H1 (cell line): ENCODE measurements around the gene PRR3. TPM values are rescaled to one million over a fixed set of nuclear protein-coding genes. Genes with fewer than 3 reads are reported as not detected.

Experiments used
- CTCF ChIA-PET: fragments of 300-600 bp; sonication (Branson Sonifier 250); formaldehyde crosslinking; loops from one replicate; lab custom pipeline; 2021; ENCODE audit not compliant: partially characterized antibody; lab: Charles Lee
- POLR2A ChIA-PET: fragments of 300-600 bp; sonication (Branson Sonifier 250); formaldehyde crosslinking; loops from one replicate; lab custom pipeline; 2021; ENCODE audit warnings: inconsistent platforms; ENCODE audit not compliant: partially characterized antibody; lab: Charles Lee
- DNase-seq, 2 experiments: peaks; one replicate each; pipeline versions ENCODE4 v3.0.0 to v3.0.0-alpha.2; 2010 to 2022; ENCODE audit warnings: low spot score in 2 of 2, low read depth in 1 of 2, mixed read lengths in 1 of 2
- FAIRE-seq: peaks from 2 replicates; lab custom pipeline; 2011; peaks lifted over from hg19 to GRCh38; lab: Jason Lieb, UNC
- H2AFZ ChIP-seq: 2 replicates; pipeline ENCODE4 v1.8.1; 2012; ENCODE audit warnings: low read length, inconsistent platforms
- H2AK5ac ChIP-seq: 2 replicates; pipeline ENCODE4 v1.6.1; 2013; ENCODE audit warnings: low read depth, low read length
- H2BK120ac ChIP-seq: replicated peaks from 2 replicates; pipeline ENCODE3; 2013; ENCODE audit warnings: low read depth, low read length, inconsistent platforms
- H2BK12ac ChIP-seq: 2 replicates; pipeline ENCODE4 v1.6.1; 2013; ENCODE audit warnings: low read depth, low read length
- H2BK15ac ChIP-seq: 2 replicates; pipeline ENCODE4 v1.6.1; 2013; ENCODE audit warnings: low read length
- H2BK20ac ChIP-seq: 2 replicates; pipeline ENCODE4 v1.6.1; 2013; ENCODE audit warnings: low read length
- H2BK5ac ChIP-seq: 2 replicates; pipeline ENCODE4 v1.6.1; 2013; ENCODE audit warnings: low read depth, low read length
- H3K14ac ChIP-seq: 2 replicates; pipeline ENCODE4 v1.6.1; 2013; ENCODE audit warnings: inconsistent platforms; ENCODE audit not compliant: insufficient read length
- H3K18ac ChIP-seq: 2 replicates; pipeline ENCODE4 v1.6.1; 2013; ENCODE audit warnings: low read length; ENCODE audit errors: extremely low read depth
- H3K23ac ChIP-seq: 2 replicates; pipeline ENCODE4 v1.6.1; 2013; ENCODE audit warnings: inconsistent platforms; ENCODE audit not compliant: insufficient read length
- H3K23me2 ChIP-seq: 2 replicates; pipeline ENCODE4 v1.6.1; 2013; ENCODE audit warnings: low read depth, low read length
- H3K27ac ChIP-seq: 2 replicates; pipeline ENCODE4 v1.6.1; 2011; ENCODE audit warnings: low read depth, low read length, inconsistent platforms
- H3K27me3 ChIP-seq, 4 experiments: replicated peaks in 1 of 4; 1 replicate in 1 of 4; 2 replicates in 3 of 4; pipeline versions ENCODE4 v1.6.1 to v1.8.1; 2011 to 2013; ENCODE audit warnings: low read length in 3 of 4, mild to moderate bottlenecking in 3 of 4, inconsistent platforms in 2 of 4, mixed read lengths in 2 of 4, moderate library complexity in 1 of 4; ENCODE audit not compliant: control insufficient read depth in 3 of 4, insufficient read depth in 3 of 4; ENCODE audit errors: extremely low read depth in 1 of 4
- H3K36me3 ChIP-seq, 4 experiments: 2 replicates each; pipeline versions ENCODE4 v1.6.1 to v1.8.1; 2011 to 2013; ENCODE audit warnings: mild to moderate bottlenecking in 4 of 4, low read length in 3 of 4, moderate library complexity in 2 of 4, control low read depth in 1 of 4, inconsistent platforms in 1 of 4; ENCODE audit not compliant: insufficient read depth in 4 of 4, control insufficient read depth in 2 of 4
- H3K4ac ChIP-seq: replicated peaks from 2 replicates; pipeline ENCODE3; 2013; ENCODE audit warnings: low read length, low read depth, mixed read lengths, inconsistent platforms; ENCODE audit not compliant: insufficient read length
- H3K4me1 ChIP-seq, 4 experiments: replicated peaks in 1 of 4; 1 replicate in 1 of 4; 2 replicates in 3 of 4; pipeline versions ENCODE4 v1.6.1 to v1.8.1; 2011 to 2013; ENCODE audit warnings: low read length in 3 of 4, inconsistent platforms in 2 of 4, mixed read lengths in 1 of 4; ENCODE audit not compliant: insufficient read depth in 4 of 4, control insufficient read depth in 3 of 4
- H3K4me2 ChIP-seq, 2 experiments: 2 replicates each; pipeline versions ENCODE4 v1.6.1 to v1.8.1; 2011 to 2013; ENCODE audit warnings: low read depth in 2 of 2, low read length in 2 of 2, control low read depth in 1 of 2, inconsistent platforms in 1 of 2, mild to moderate bottlenecking in 1 of 2; ENCODE audit not compliant: insufficient read depth in 1 of 2
- H3K4me3 ChIP-seq, 4 experiments: fragments of 200-600, 300-600 bp in 1 of 4; sonication (generic), shearing (Covaris generic), sonication (Bioruptor Twin) in 1 of 4; 2 replicates each; pipeline versions ENCODE4 v1.5.1 to v1.8.1; 2011 to 2016; ENCODE audit warnings: low read length in 4 of 4, low read depth in 3 of 4, control low read depth in 2 of 4, inconsistent platforms in 2 of 4, mild to moderate bottlenecking in 2 of 4, mixed read lengths in 1 of 4, moderate library complexity in 1 of 4; ENCODE audit not compliant: insufficient read depth in 2 of 4; ENCODE audit errors: extremely low read depth in 1 of 4
- H3K56ac ChIP-seq: replicated peaks from 2 replicates; pipeline ENCODE3; 2013; ENCODE audit warnings: low read depth, mild to moderate bottlenecking, mixed read lengths, low read length, inconsistent platforms; ENCODE audit not compliant: insufficient read length
- H3K79me1 ChIP-seq: 2 replicates; pipeline ENCODE4 v1.6.1; 2013; ENCODE audit warnings: low read depth, low read length, control low read depth
- H3K79me2 ChIP-seq, 2 experiments: 2 replicates each; pipeline versions ENCODE4 v1.6.1 to v1.8.1; 2012 to 2013; ENCODE audit warnings: low read length in 2 of 2, mild to moderate bottlenecking in 2 of 2, inconsistent platforms in 1 of 2; ENCODE audit not compliant: insufficient read depth in 2 of 2, control insufficient read depth in 1 of 2
- H3K9ac ChIP-seq, 4 experiments: replicated peaks in 1 of 4; 1 replicate in 1 of 4; 2 replicates in 3 of 4; pipeline versions ENCODE4 v1.6.1 to v1.8.1; 2011 to 2013; ENCODE audit warnings: low read depth in 3 of 4, low read length in 3 of 4, control low read depth in 2 of 4, mild to moderate bottlenecking in 2 of 4, moderate library complexity in 2 of 4, inconsistent platforms in 1 of 4; ENCODE audit errors: extremely low read depth in 1 of 4
- H3K9me3 ChIP-seq, 2 experiments: 2 replicates each; pipeline versions ENCODE4 v1.6.1 to v1.8.1; 2012 to 2013; ENCODE audit warnings: mild to moderate bottlenecking in 2 of 2, moderate library complexity in 2 of 2, control low read depth in 1 of 2, inconsistent platforms in 1 of 2, low read depth in 1 of 2, low read length in 1 of 2, mixed read lengths in 1 of 2; ENCODE audit not compliant: insufficient read depth in 2 of 2
- H4K20me1 ChIP-seq, 2 experiments: replicated peaks in 1 of 2; 2 replicates each; pipeline versions ENCODE3 to v1.8.1; 2011 to 2013; ENCODE audit warnings: inconsistent platforms in 2 of 2, low read length in 2 of 2, mild to moderate bottlenecking in 1 of 2; ENCODE audit not compliant: insufficient read depth in 2 of 2, control insufficient read depth in 1 of 2
- H4K5ac ChIP-seq: 2 replicates; pipeline ENCODE4 v1.6.1; 2013; ENCODE audit warnings: low read length, low read depth, mixed read lengths, inconsistent platforms; ENCODE audit not compliant: insufficient read length
- H4K8ac ChIP-seq: 2 replicates; pipeline ENCODE4 v1.8.0; 2013; ENCODE audit warnings: mild to moderate bottlenecking, moderate library complexity, low read length, inconsistent platforms; ENCODE audit not compliant: insufficient read depth; ENCODE audit errors: extremely low read depth
- H4K91ac ChIP-seq: replicated peaks from 2 replicates; pipeline ENCODE3; 2013; ENCODE audit warnings: low read length, mixed read lengths, inconsistent platforms; ENCODE audit not compliant: insufficient read length
- ATF3 ChIP-seq: IDR thresholded peaks from 2 replicates; pipeline ENCODE4 v1.6.1; 2011; ENCODE audit warnings: low read depth, mild to moderate bottlenecking, low read length; ENCODE audit not compliant: insufficient read depth
- CREB1 ChIP-seq: IDR thresholded peaks from 2 replicates; pipeline ENCODE4 v1.6.1; 2012; ENCODE audit warnings: inconsistent platforms
- CTCF ChIP-seq, 3 experiments: IDR thresholded peaks; 1 replicate in 2 of 3; 2 replicates in 1 of 3; pipeline versions ENCODE4 v1.5.1 to v1.6.1; 2011; ENCODE audit warnings: low read length in 3 of 3, mild to moderate bottlenecking in 3 of 3, inconsistent platforms in 2 of 3, low read depth in 1 of 3, moderate library complexity in 1 of 3; ENCODE audit not compliant: insufficient read depth in 1 of 3; ENCODE audit errors: control extremely low read depth in 1 of 3
- HDAC6 ChIP-seq: IDR thresholded peaks from one replicate; pipeline ENCODE4 v1.7.1; 2012; ENCODE audit warnings: low read depth, mild to moderate bottlenecking, inconsistent platforms, low read length, moderate library complexity
- RAD21 ChIP-seq, 2 experiments: IDR thresholded peaks in 1 of 2; conservative IDR thresholded peaks in 1 of 2; 2 replicates each; pipeline ENCODE4 v1.6.1; 2011; ENCODE audit warnings: low read depth in 2 of 2, low read length in 2 of 2, improper control_type of control experiment in 1 of 2, inconsistent platforms in 1 of 2, mild to moderate bottlenecking in 1 of 2, moderate library complexity in 1 of 2
- SIRT6 ChIP-seq: IDR thresholded peaks from one replicate; pipeline ENCODE4 v1.7.1; 2012; ENCODE audit warnings: low read length, inconsistent platforms
- USF2 ChIP-seq: IDR thresholded peaks from 2 replicates; pipeline ENCODE4 v1.6.1; 2011; ENCODE audit warnings: low read length, improper control_type of control experiment
- WGBS, 2 experiments: shearing (Covaris generic) in 1 of 2; methylation state at CpG; one replicate each; pipeline versions ENCODE4 v1.1.6 to v1.1.7; 2013 to 2015; ENCODE audit warnings: low lambda C conversion rate in 2 of 2, mixed read lengths in 2 of 2, inconsistent platforms in 1 of 2, low coverage in 1 of 2, missing lambda C conversion rate in 1 of 2; ENCODE audit not compliant: insufficient replicate concordance in 2 of 2, insufficient coverage in 1 of 2, insufficient read length in 1 of 2; ENCODE audit errors: extremely low coverage in 1 of 2, missing lambda C conversion rate in 1 of 2; 5-methylcytosine and 5-hydroxymethylcytosine counted together
- polyA plus RNA-seq, 7 experiments: library from polyadenylated mRNA; depleted of rRNA in 3 of 7; stranded (reverse) in 5 of 7; unstranded in 2 of 7; fragments of >200 nt in 5 of 7; fragments of 200-250 nt in 2 of 7; gene quantifications; 1 replicate in 5 of 7; 2 replicates in 1 of 7; 4 replicates in 1 of 7; pipeline versions ENCODE4 v1.2.1 to v1.2.3, GENCODE V29; 2011 to 2013; ENCODE audit warnings: missing spikeins in 2 of 7, mixed read lengths in 2 of 7
- total RNA-seq: library from RNA; stranded (reverse); fragmentation: NEBNext Ultra II Directional; extraction: Animal tissue kit (Norgen Biotek cat#: 25700); gene quantifications from 2 replicates; pipeline ENCODE4 v1.2.1, GENCODE V29; 2021

PRR3 gene
- total and polyA plus RNA-seq, 2 of the 8 experiments (the other 6 are each of a cell fraction or from before 2014, with no cell fraction given): 10.5 to 24.2 TPM

GRCh38 chr6:30543821-30544220 is 13.3 kb upstream of the PRR3 start:
- Histone ChIP-seq H2BK15ac (no peak overlapping the region), H4K20me1 (peaks cover 2% of the 10 kb centered on the region in 2 experiments), H3K23ac (no peak overlapping the region), H3K4me1 (no peaks in the 10 kb centered on the region), H3K79me2 (no peaks in the 10 kb centered on the region), H3K27me3 (no peaks in the 10 kb centered on the region), H4K5ac (no peak overlapping the region), H3K9ac (no peak overlapping the region), H3K27ac (no peak overlapping the region), H3K56ac (no peak overlapping the region), H2BK5ac (no peak overlapping the region), H2BK12ac (no peak overlapping the region), H3K18ac (no peak overlapping the region), H3K36me3 (peaks cover 5 to 15% (median 8%) of the 10 kb centered on the region in 4 experiments; a peak in 6 of 8 replicates), H3K79me1 (no peaks in the 10 kb centered on the region), H3K4ac (no peak overlapping the region), H3K4me2 (no peak overlapping the region), H2AK5ac (no peak overlapping the region), H3K4me3 (no peak overlapping the region), H4K8ac (no peak overlapping the region), H3K14ac (no peak overlapping the region)
- ChIA-PET CTCF (interaction anchor here (0.7 to 20.8 kb wide), 15 partner anchors 8 to 220 kb away, joined by 3 to 326 read pairs (median 11); partner anchors contain the start of genes GNL1 and PRR3), POLR2A (interaction anchor here (0.7 to 4.5 kb wide), 5 partner anchors 12 to 72 kb away, joined by 3 to 47 read pairs (median 7); partner anchors contain the start of genes GNL1 and PRR3)
- WGBS, 2 experiments: 94% methylated on average over 3 of the region's 3 CpGs; no CpG with 5 or more reads in 1 of the 2 experiments
- no peak for FAIRE-seq
- TF ChIP-seq RAD21 (IDR thresholded peaks at IDR 0.05 in 1 of 2, conservative IDR thresholded peaks at IDR 0.05 in 1 of 2; ENCODE audit: low read depth in 2 of 2, low read length in 2 of 2): no peak
- no peak for TF ChIP-seq USF2
- TF ChIP-seq HDAC6: no peak
- TF ChIP-seq SIRT6: no peak
- no peak for TF ChIP-seq ATF3
- TF ChIP-seq CREB1: no peak
- TF ChIP-seq CTCF (IDR thresholded peaks at IDR 0.05; ENCODE audit: control extremely low read depth in 1 of 3, insufficient read depth in 1 of 3, low read depth in 1 of 3, low read length in 3 of 3): no peak
- TF ChIP-seq, all 59 proteins: peak for 0
- DNase-seq: no peak
- H2AFZ ChIP-seq: no peak overlapping the region
- H2BK120ac ChIP-seq: no peak overlapping the region
- H3K9me3 ChIP-seq: no peaks in the 10 kb centered on the region
- no peaks in the 10 kb centered on the region for H3K23me2 ChIP-seq
- no peak overlapping the region for H2BK20ac ChIP-seq
- H4K91ac ChIP-seq: no peak overlapping the region
